Testis (tissue), 2 donors: ENCODE measurements around the gene ZC3H18.

ENCODE experiments used
- POLR2A ChIP-seq: fragments of 450-650 bp; IDR thresholded peaks from one replicate; pipeline ENCODE4 v1.6.1; 2017; ENCODE audit warnings: antibody characterized with exemption, mild to moderate bottlenecking, moderate library complexity
- TF ChIP-seq, protein P1 (sequence below), 3 experiments: fragments of 450-650 bp in 2 of 3; fragments of 200-600 bp in 1 of 3; sonication (generic) in 1 of 3; IDR thresholded peaks; one replicate each; pipeline ENCODE4 v1.5.1; 2016 to 2019; ENCODE audit warnings: antibody characterized with exemption in 3 of 3, mild to moderate bottlenecking in 2 of 3, moderate library complexity in 1 of 3

GRCh38 chr16:88658714-88659113 lies 88.5 kb downstream of the ZC3H18 start:
- TF ChIP-seq, protein P1, sequence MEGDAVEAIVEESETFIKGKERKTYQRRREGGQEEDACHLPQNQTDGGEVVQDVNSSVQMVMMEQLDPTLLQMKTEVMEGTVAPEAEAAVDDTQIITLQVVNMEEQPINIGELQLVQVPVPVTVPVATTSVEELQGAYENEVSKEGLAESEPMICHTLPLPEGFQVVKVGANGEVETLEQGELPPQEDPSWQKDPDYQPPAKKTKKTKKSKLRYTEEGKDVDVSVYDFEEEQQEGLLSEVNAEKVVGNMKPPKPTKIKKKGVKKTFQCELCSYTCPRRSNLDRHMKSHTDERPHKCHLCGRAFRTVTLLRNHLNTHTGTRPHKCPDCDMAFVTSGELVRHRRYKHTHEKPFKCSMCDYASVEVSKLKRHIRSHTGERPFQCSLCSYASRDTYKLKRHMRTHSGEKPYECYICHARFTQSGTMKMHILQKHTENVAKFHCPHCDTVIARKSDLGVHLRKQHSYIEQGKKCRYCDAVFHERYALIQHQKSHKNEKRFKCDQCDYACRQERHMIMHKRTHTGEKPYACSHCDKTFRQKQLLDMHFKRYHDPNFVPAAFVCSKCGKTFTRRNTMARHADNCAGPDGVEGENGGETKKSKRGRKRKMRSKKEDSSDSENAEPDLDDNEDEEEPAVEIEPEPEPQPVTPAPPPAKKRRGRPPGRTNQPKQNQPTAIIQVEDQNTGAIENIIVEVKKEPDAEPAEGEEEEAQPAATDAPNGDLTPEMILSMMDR (IDR thresholded peaks at IDR 0.05), result no peak
- TF ChIP-seq POLR2A, result no peak
